Measurements from ENCODE around the gene ZP3.
A peak's percentile ranks its signal among the peaks of the same experiment; 100 is the strongest.
"Not testable (repeated sequence)": the region's sequence is repeated elsewhere in the genome, so short reads cannot be mapped to it uniquely, and the experiment has no call there.

Gene ZP3

GRCh38 chr7:76424413-76425111 is at the start of gene ZP3:
Gene ZP3, plus strand, starts transcription at chr7:76424950. Its CDS starts 15 bp downstream, at chr7:76424965.
- DNase-seq: no peak

GRCh38 chr7:76375251-76375650 is 49.5 kb upstream of the ZP3 start:
- no peak for DNase-seq

- DNase-seq: peak; percentile 42 to 48
Measured at GRCh38 chr7:76377186-76377918, 47.4 kb upstream of the ZP3 start.

- no peak for DNase-seq
Measured at GRCh38 chr7:76380623-76380966, 44.2 kb upstream of the ZP3 start.

- no peak for DNase-seq
Measured at GRCh38 chr7:76381814-76382213, 42.9 kb upstream of the ZP3 start.

GRCh38 chr7:76383089-76383944 is 41.4 kb upstream of the ZP3 start:
- peak in 1 of 2 experiments; percentile 19 for DNase-seq

GRCh38 chr7:76386691-76387260 is 38.0 kb upstream of the ZP3 start:
- no peak for DNase-seq

- DNase-seq: not testable (repeated sequence)
Measured at GRCh38 chr7:76387789-76388188, 37.0 kb upstream of the ZP3 start.

- no peak for DNase-seq
Measured at GRCh38 chr7:76390092-76390491, 34.7 kb upstream of the ZP3 start.

- no peak for DNase-seq
Measured at GRCh38 chr7:76392531-76393115, 32.1 kb upstream of the ZP3 start.

- peak; percentile 85 to 89 for DNase-seq
Measured at GRCh38 chr7:76393116-76394031, 31.4 kb upstream of the ZP3 start.

GRCh38 chr7:76394957-76395356 is 29.8 kb upstream of the ZP3 start:
- DNase-seq: no peak

GRCh38 chr7:76395605-76395964 is 29.2 kb upstream of the ZP3 start:
- DNase-seq: not testable (repeated sequence)

GRCh38 chr7:76395965-76396726 is 28.6 kb upstream of the ZP3 start:
- no peak for DNase-seq

- DNase-seq: no peak
Measured at GRCh38 chr7:76396864-76397263, 27.9 kb upstream of the ZP3 start.

- DNase-seq: peak; percentile 64 to 75
Measured at GRCh38 chr7:76397409-76398183, 27.2 kb upstream of the ZP3 start.

- DNase-seq: no peak
Measured at GRCh38 chr7:76400248-76400647, 24.5 kb upstream of the ZP3 start.

- DNase-seq: not testable (repeated sequence)
Measured at GRCh38 chr7:76403097-76403496, 21.7 kb upstream of the ZP3 start.

- DNase-seq: no peak
Measured at GRCh38 chr7:76403780-76404494, 20.8 kb upstream of the ZP3 start.

Data from SHP77 (cell line).